ENCODE measurements around the gene TLN1. TPM values are rescaled to one million over a fixed set of nuclear protein-coding genes. Genes with fewer than 3 reads are reported as not detected.

TLN1 gene
- total RNA-seq, 4 donors from 2014 or later, result 142 to 245 (median 184) TPM

DNA sequence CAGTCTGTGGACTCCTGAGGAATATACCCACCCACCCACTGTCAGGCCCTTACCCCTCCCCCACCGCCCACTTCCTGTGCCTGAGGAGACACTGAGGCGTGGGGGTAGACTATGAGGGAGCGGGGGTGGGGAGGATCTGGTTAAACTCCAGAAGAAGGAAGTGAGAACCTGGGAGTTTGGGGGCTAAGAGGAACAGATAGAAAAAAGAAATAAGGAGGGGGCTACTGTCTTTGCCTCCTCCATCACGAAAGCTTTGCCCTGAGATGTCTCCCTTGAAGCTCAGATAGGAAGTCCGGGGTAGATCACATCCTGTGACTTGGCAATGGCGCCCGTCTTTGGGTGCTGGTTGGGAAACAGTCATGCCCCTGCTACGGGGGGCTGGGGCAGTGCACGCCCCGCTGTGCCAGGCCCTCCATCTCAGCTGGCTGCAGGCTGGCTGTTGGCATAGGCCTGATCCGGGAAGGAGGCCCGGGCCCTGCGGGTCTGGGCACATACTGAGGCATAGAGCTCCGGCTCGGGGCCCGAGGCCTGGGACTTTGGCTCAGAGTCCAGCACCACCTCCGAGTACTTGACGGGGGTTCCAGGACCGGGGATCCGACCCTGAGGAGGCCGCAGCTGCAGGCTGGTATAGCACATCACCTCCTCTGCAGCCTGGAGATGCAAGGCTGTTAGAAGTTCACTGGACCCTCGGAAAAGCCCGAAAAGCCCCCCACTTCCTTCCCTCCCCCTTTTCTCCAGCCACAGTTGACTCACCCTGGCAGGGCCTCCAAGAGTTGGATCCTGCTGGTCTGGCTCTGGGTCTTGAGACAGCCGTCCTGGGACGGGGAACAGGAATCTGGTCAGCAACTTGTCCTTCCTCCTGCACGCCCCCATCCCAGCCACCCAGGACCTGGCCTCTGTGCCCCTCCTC lies 82.3 kb downstream of the TLN1 start:
- DNase-seq, result no peak
- WGBS, 2 donors, result 81 to 82% methylated on average over 20 to 26 of the region's 26 CpGs
- no peak overlapping the region for H3K4me3 ChIP-seq (replicated peaks in 1 of 3)

More for the DNA sequence above, 82.3 kb downstream of the TLN1 start:
- intact Hi-C loops (cut with DNase I), result loop anchor here (5.0 to 10.0 kb wide), 4 partner anchors 42 to 235 kb away; partner anchors contain the start of gene TESK1
- H3K4me1 ChIP-seq, result peaks cover 5 to 13% of the 10 kb centered on the region in 2 donors
- H3K27ac ChIP-seq, result peak overlapping the region in 1 of 3 donors; percentile 17
- H3K36me3 ChIP-seq, result no peaks in the 10 kb centered on the region
- no peaks in the 10 kb centered on the region for H3K9me3 ChIP-seq
- H3K27me3 ChIP-seq, result no peaks in the 10 kb centered on the region
- TF ChIP-seq POLR2A (IDR thresholded peaks at IDR 0.05), result no peak
- TF ChIP-seq, protein P1, sequence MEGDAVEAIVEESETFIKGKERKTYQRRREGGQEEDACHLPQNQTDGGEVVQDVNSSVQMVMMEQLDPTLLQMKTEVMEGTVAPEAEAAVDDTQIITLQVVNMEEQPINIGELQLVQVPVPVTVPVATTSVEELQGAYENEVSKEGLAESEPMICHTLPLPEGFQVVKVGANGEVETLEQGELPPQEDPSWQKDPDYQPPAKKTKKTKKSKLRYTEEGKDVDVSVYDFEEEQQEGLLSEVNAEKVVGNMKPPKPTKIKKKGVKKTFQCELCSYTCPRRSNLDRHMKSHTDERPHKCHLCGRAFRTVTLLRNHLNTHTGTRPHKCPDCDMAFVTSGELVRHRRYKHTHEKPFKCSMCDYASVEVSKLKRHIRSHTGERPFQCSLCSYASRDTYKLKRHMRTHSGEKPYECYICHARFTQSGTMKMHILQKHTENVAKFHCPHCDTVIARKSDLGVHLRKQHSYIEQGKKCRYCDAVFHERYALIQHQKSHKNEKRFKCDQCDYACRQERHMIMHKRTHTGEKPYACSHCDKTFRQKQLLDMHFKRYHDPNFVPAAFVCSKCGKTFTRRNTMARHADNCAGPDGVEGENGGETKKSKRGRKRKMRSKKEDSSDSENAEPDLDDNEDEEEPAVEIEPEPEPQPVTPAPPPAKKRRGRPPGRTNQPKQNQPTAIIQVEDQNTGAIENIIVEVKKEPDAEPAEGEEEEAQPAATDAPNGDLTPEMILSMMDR (IDR thresholded peaks at IDR 0.05), result no peak

Small RNA genes within 50 kb of the gene (microRNA-seq; reads per million reads assigned to microRNA genes)
- gene MIR6852, result not detected
- gene MIR6853, result not detected

Small RNA genes within 50 kb of the gene (small RNA-seq; reads per million reads assigned to genes)
- gene MIR6853 (not detected), gene RMRP (not detected), gene RN7SL22P (not detected)

Other genes starting within 250 kb of the TLN1 start
- gene RUSC2, start 242.1 kb downstream of the TLN1 start, total RNA-seq, result 10 to 100 TPM; 15.2 to 28.2 (median 26.4) TPM
- 10 to 100 TPM; 23.2 to 44.3 (median 37.6) TPM for gene TESK1, start 126.9 kb downstream of the TLN1 start, total RNA-seq
- 1 to 10 TPM; 1.8 to 5.8 (median 3.1) TPM for gene CD72, start 113.8 kb downstream of the TLN1 start, total RNA-seq
- gene SIT1, start 81.3 kb downstream of the TLN1 start, total RNA-seq, result 1 to 10 TPM in 2 of 4 donors, under 1 TPM in 2; 0.63 to 3.8 (median 0.95) TPM
- over 10,000 TPM in 1 of 4 donors, 1,000 to 10,000 TPM in 3; 3,539 to 11,174 (median 6,303) TPM for gene RMRP, start 74.2 kb downstream of the TLN1 start, total RNA-seq
- gene CCDC107, start 73.9 kb downstream of the TLN1 start, total RNA-seq, result 10 to 100 TPM; 21.0 to 40.9 (median 27.9) TPM
- gene ARHGEF39, start 67.0 kb downstream of the TLN1 start, total RNA-seq, result under 1 TPM in 3 of 4 donors, not detected in 1; 0.27 to 0.45 (median 0.42) TPM
- not detected for gene CA9, start 58.3 kb downstream of the TLN1 start, total RNA-seq
- 10 to 100 TPM; 45.4 to 79.6 (median 72.2) TPM for gene TPM2, start 42.3 kb downstream of the TLN1 start, total RNA-seq
- 10 to 100 TPM; 44.9 to 73.0 (median 51.3) TPM for gene CREB3, start 471 bp upstream of the TLN1 start, total RNA-seq
- gene GBA2, start 17.0 kb upstream of the TLN1 start, total RNA-seq, result 100 to 1,000 TPM in 2 of 4 donors, 10 to 100 TPM in 2; 71.4 to 111 (median 101) TPM
- 10 to 100 TPM; 25.4 to 34.0 (median 30.2) TPM for gene RGP1, start 17.1 kb upstream of the TLN1 start, total RNA-seq
- under 1 TPM in 1 of 4 donors, not detected in 3; 0.67 TPM for gene MSMP, start 22.1 kb upstream of the TLN1 start, total RNA-seq
- 1 to 10 TPM; 5.1 to 9.3 (median 8.1) TPM for gene NPR2, start 59.4 kb upstream of the TLN1 start, total RNA-seq
- gene SPAG8, start 80.1 kb upstream of the TLN1 start, total RNA-seq, result 1 to 10 TPM; 4.7 to 7.1 (median 5.7) TPM
- 10 to 100 TPM; 11.4 to 58.2 (median 50.6) TPM for gene HINT2, start 82.8 kb upstream of the TLN1 start, total RNA-seq
- not detected for gene FAM221B, start 96.5 kb upstream of the TLN1 start, total RNA-seq
- 10 to 100 TPM in 3 of 4 donors, 1 to 10 TPM in 1; 8.5 to 17.4 (median 15.8) TPM for gene TMEM8B, start 97.0 kb upstream of the TLN1 start, total RNA-seq
- gene OR13J1, start 138.2 kb upstream of the TLN1 start, total RNA-seq, result not detected
- gene HRCT1, start 174.0 kb upstream of the TLN1 start, total RNA-seq, result 10 to 100 TPM in 1 of 4 donors, 1 to 10 TPM in 2, under 1 TPM in 1; 0.81 to 11.8 (median 3.3) TPM
- gene SPAAR, start 177.3 kb upstream of the TLN1 start, total RNA-seq, result 1 to 10 TPM; 2.1 to 8.1 (median 3.6) TPM
- gene OR2S2, start 226.0 kb upstream of the TLN1 start, total RNA-seq, result not detected

All from thyroid gland (tissue), 4 donors.